Renal pelvis (tissue), 4 donors: ENCODE results near the gene AP5Z1. TPM values are rescaled to one million over a fixed set of nuclear protein-coding genes. Genes with fewer than 3 reads are reported as not detected.

Experiments
- DNase-seq: peaks from one replicate; pipeline ENCODE4 v3.0.0-alpha.2; 2013
- polyA plus RNA-seq, 3 donors: library from polyadenylated mRNA; unstranded; fragments of 120-200 nt; gene quantifications; one replicate each; pipeline ENCODE4 v1.2.1, GENCODE V29; 2013; ENCODE audit not compliant: insufficient read length in 3 of 3

Gene AP5Z1
- polyA plus RNA-seq, 3 donors: 23.0 to 31.6 (median 27.3) TPM

- DNase-seq: no peak
Measured at GRCh38 chr7:4742852-4743251, 32.6 kb upstream of the AP5Z1 start.

- DNase-seq: peak; percentile 95
Measured at GRCh38 chr7:4744391-4745264, 30.8 kb upstream of the AP5Z1 start.

GRCh38 chr7:4745265-4745919 lies 30.0 kb upstream of the AP5Z1 start:
- no peak for DNase-seq

- DNase-seq: no peak
Measured at GRCh38 chr7:4745971-4746919, 29.2 kb upstream of the AP5Z1 start.

GRCh38 chr7:4747013-4747412 lies 28.4 kb upstream of the AP5Z1 start:
- no peak for DNase-seq

GRCh38 chr7:4747746-4748145 lies 27.7 kb upstream of the AP5Z1 start:
- DNase-seq: no peak

GRCh38 chr7:4748231-4748681 lies 27.2 kb upstream of the AP5Z1 start:
- DNase-seq: no peak

GRCh38 chr7:4749363-4749762 lies 26.1 kb upstream of the AP5Z1 start:
- DNase-seq: no peak

GRCh38 chr7:4749798-4750197 lies 25.6 kb upstream of the AP5Z1 start:
- DNase-seq: no peak

- no peak for DNase-seq
Measured at GRCh38 chr7:4751398-4751947, 23.9 kb upstream of the AP5Z1 start.

GRCh38 chr7:4753598-4754432 lies 21.6 kb upstream of the AP5Z1 start:
- no peak for DNase-seq

- DNase-seq: no peak
Measured at GRCh38 chr7:4754433-4755010, 20.9 kb upstream of the AP5Z1 start.

GRCh38 chr7:4755045-4755444 lies 20.4 kb upstream of the AP5Z1 start:
- no peak for DNase-seq

GRCh38 chr7:4758111-4758510 lies 17.3 kb upstream of the AP5Z1 start:
- DNase-seq: no peak

GRCh38 chr7:4758791-4759190 lies 16.6 kb upstream of the AP5Z1 start:
- DNase-seq: no peak

- DNase-seq: no peak
Measured at GRCh38 chr7:4759211-4759610, 16.2 kb upstream of the AP5Z1 start.

- DNase-seq: no peak
Measured at GRCh38 chr7:4760952-4761351, 14.5 kb upstream of the AP5Z1 start.

GRCh38 chr7:4762121-4763055 lies 13.0 kb upstream of the AP5Z1 start:
- no peak for DNase-seq

GRCh38 chr7:4763091-4763793 lies 12.2 kb upstream of the AP5Z1 start:
- no peak for DNase-seq
